Mesothelial cell of epicardium (in vitro differentiated cells): ENCODE results near the gene PCED1B. TPM values are rescaled to one million over a fixed set of nuclear protein-coding genes. Genes with fewer than 3 reads are reported as not detected.

Experiments
- DNase-seq, 2 experiments: peaks; one replicate each; pipeline ENCODE4 v3.0.0; 2021; ENCODE audit warnings: low spot score in 2 of 2; ENCODE audit not compliant: unreplicated experiment in 2 of 2
- H3K27ac Mint-ChIP-seq: 2 replicates; pipeline ENCODE4 v1.8.0; 2021; ENCODE audit warnings: mixed read lengths
- H3K27me3 Mint-ChIP-seq: 2 replicates; pipeline ENCODE4 v1.8.0; 2021; ENCODE audit warnings: low read depth, mixed read lengths
- H3K36me3 Mint-ChIP-seq: 2 replicates; pipeline ENCODE4 v1.8.0; 2021; ENCODE audit warnings: mixed read lengths
- H3K4me1 Mint-ChIP-seq: 2 replicates; pipeline ENCODE4 v1.8.0; 2021; ENCODE audit warnings: mixed read lengths
- H3K4me3 Mint-ChIP-seq: 2 replicates; pipeline ENCODE4 v1.8.0; 2021; ENCODE audit warnings: mild to moderate bottlenecking, moderate library complexity, mixed read lengths
- H3K9me3 Mint-ChIP-seq: 2 replicates; pipeline ENCODE4 v1.8.0; 2021; ENCODE audit warnings: mixed read lengths
- CTCF ChIP-seq: fragments of 200-600 bp; sonication (generic); IDR thresholded peaks from one replicate; pipeline ENCODE4 v1.5.0; 2021; ENCODE audit warnings: antibody characterized with exemption; ENCODE audit not compliant: unreplicated experiment
- total RNA-seq: library from RNA; stranded (reverse); gene quantifications from 3 replicates; pipeline ENCODE4 v1.2.1, GENCODE V29; 2021

Gene PCED1B
- total RNA-seq, 1 donor from 2014 or later: 2.8 TPM

DNA sequence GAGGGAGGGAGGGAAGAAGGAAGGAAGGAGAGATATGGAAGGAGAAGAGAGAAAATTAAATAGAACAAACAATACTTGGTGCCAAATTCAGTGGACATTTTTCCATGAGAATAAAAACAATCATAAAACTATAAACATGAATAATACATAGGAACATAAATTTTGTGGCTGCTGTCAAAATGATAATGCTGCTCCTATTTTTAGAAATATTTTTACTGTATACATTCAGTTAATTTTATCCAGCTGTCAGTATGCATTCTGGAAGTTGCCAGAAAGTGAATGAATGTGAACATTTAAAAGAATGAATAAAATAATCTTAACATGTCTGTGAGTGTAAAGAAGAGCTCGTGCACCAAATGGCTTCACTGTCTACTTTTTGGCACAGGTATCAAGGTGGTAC is 13.9 kb upstream of the PCED1B start:
- Mint-ChIP-seq H3K27me3 (peaks cover 2% of the 10 kb centered on the region), H3K36me3 (no peaks in the 10 kb centered on the region), H3K4me1 (peaks cover 8% of the 10 kb centered on the region), H3K27ac (no peak overlapping the region), H3K9me3 (peaks cover 3% of the 10 kb centered on the region), H3K4me3 (no peak overlapping the region)
- DNase-seq: no peak
- TF ChIP-seq CTCF: no peak

DNA sequence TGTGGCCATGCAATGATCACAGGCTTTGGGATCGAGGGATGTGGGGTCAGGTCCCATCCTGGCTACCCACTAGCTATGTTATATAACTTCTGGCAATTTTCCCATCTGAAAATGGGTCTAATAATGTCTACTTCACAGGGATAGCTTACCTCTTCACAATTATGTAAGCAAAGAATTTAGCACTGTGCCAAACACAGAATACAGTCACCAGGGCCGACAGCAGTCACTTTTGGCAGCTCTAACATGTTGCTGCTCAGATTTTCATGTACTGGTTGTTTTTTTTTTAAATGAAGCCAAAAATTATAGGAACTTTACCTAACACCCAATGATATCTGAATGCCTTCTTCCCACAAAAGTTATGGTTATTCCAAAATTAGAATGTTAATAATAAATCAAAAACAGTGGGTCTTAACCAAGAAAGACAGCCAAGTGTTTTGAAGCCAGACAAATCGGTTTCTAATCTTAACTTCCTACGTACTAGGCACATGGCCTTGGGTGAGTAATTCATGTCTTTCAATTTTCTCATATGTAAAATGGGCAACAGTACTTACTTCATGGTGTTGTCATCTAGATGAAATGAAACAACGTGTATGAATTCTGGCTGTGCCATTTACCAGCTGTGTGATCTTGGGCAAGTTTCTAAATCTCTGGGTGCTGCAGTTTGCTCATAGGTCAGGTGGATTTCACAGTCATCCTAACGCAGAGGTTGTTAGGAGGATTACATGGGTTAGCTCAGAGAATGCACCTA is 13.0 kb upstream of the PCED1B start:
- Mint-ChIP-seq H3K4me3 (no peak overlapping the region), H3K27me3 (peaks cover 2% of the 10 kb centered on the region), H3K36me3 (no peaks in the 10 kb centered on the region), H3K27ac (no peak overlapping the region), H3K4me1 (peaks cover 11% of the 10 kb centered on the region), H3K9me3 (no peaks in the 10 kb centered on the region)
- TF ChIP-seq CTCF: no peak
- DNase-seq: no peak

GRCh38 chr12:47067176-47067575 is 12.2 kb upstream of the PCED1B start:
- DNase-seq: no peak
- H3K36me3 Mint-ChIP-seq: no peaks in the 10 kb centered on the region
- peaks cover 11% of the 10 kb centered on the region for H3K4me1 Mint-ChIP-seq
- H3K27me3 Mint-ChIP-seq: peaks cover 2% of the 10 kb centered on the region
- TF ChIP-seq CTCF: no peak
- H3K4me3 Mint-ChIP-seq: no peak overlapping the region
- H3K27ac Mint-ChIP-seq: no peak overlapping the region
- no peaks in the 10 kb centered on the region for H3K9me3 Mint-ChIP-seq

DNA sequence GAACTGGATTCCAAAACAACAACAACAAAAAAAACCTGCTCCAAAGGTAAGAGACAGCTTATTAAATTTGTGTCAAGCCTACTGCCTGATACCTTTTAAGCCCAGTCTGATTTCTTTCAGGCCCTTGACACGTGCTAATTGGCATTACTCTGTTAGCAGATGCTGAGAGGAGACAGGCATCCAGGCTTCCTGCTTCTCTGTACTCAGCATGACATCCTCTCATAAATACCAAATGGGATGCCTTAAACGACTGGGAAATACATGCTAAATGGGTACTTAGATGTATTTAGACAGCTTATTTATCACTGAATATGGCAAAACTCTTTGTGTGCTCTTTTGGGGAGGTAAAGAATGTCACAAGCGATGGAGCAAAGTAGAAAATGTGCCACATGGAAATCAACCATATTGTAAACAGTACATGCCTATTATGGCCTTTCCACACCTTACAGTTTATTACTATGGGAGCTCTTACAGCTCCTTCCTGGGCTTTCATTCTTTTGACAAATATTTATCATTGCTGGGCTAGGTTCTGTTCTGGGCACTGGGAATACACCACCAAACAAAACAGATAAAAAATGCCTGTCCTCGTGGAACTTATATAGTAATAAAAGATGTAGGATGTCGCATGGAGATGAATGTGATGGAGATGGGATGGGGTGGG is 11.5 kb upstream of the PCED1B start:
- Mint-ChIP-seq H3K27me3 (peaks cover 2% of the 10 kb centered on the region), H3K27ac (no peak overlapping the region), H3K4me1 (peaks cover 11% of the 10 kb centered on the region), H3K4me3 (no peak overlapping the region), H3K9me3 (no peaks in the 10 kb centered on the region), H3K36me3 (no peaks in the 10 kb centered on the region)
- TF ChIP-seq CTCF: no peak
- no peak for DNase-seq

DNA sequence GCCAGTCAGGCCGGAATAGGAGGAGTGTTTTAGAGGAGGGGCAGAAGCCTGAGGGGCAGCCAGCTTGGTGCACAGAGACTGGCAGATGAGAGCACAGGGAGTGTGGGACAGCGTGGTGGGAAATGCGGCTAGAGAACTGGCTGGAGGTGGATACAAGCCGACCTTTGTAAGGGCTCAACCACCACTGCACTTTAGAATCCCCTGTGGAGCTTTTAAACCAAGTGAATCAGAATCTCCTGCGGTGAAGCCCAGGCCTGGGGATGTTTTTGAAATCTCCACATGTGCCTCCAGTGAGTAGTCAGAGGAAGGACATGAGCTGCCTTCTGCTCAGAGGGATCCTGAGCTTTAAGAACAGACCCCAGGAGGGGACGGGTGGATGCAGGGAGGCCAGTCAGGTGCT is 10.9 kb upstream of the PCED1B start:
- H3K27me3 Mint-ChIP-seq: peaks cover 2% of the 10 kb centered on the region
- H3K9me3 Mint-ChIP-seq: no peaks in the 10 kb centered on the region
- DNase-seq: no peak
- peaks cover 11% of the 10 kb centered on the region for H3K4me1 Mint-ChIP-seq
- no peak overlapping the region for H3K27ac Mint-ChIP-seq
- TF ChIP-seq CTCF: no peak
- H3K4me3 Mint-ChIP-seq: no peak overlapping the region
- H3K36me3 Mint-ChIP-seq: no peaks in the 10 kb centered on the region
